HEK293T (cell line): Measurements from ENCODE around the gene C20orf141.

ENCODE experiments used
- ARNT ChIP-seq: fragments of 450-650 bp; IDR thresholded peaks from 2 replicates; pipeline ENCODE4 v1.6.1; 2017; ENCODE audit warnings: mild to moderate bottlenecking
- ELF4 ChIP-seq: fragments of 450-650 bp; IDR thresholded peaks from 2 replicates; pipeline ENCODE4 v1.6.1; 2017; ENCODE audit warnings: antibody characterized with exemption
- FOXA1 ChIP-seq: fragments of 450-650 bp; IDR thresholded peaks from 2 replicates; pipeline ENCODE4 v1.6.1; 2016; ENCODE audit warnings: mild to moderate bottlenecking
- FOXM1 ChIP-seq: fragments of 450-650 bp; IDR thresholded peaks from 2 replicates; pipeline ENCODE4 v1.6.1; 2017; ENCODE audit warnings: mild to moderate bottlenecking, borderline replicate concordance
- HDGF ChIP-seq: fragments of 450-650 bp; IDR thresholded peaks from 2 replicates; pipeline ENCODE4 v1.6.1; 2017; ENCODE audit warnings: antibody characterized with exemption, borderline replicate concordance
- L3MBTL2 ChIP-seq: fragments of 450-650 bp; conservative IDR thresholded peaks from 2 replicates; pipeline ENCODE4 v1.6.1; 2016; ENCODE audit warnings: mild to moderate bottlenecking
- SP1 ChIP-seq: fragments of 450-650 bp; IDR thresholded peaks from 2 replicates; pipeline ENCODE4 v1.6.1; 2017
- TF ChIP-seq, protein P1 (sequence below): fragments of 450-650 bp; IDR thresholded peaks from 2 replicates; pipeline ENCODE4 v1.6.1; 2016

DNA sequence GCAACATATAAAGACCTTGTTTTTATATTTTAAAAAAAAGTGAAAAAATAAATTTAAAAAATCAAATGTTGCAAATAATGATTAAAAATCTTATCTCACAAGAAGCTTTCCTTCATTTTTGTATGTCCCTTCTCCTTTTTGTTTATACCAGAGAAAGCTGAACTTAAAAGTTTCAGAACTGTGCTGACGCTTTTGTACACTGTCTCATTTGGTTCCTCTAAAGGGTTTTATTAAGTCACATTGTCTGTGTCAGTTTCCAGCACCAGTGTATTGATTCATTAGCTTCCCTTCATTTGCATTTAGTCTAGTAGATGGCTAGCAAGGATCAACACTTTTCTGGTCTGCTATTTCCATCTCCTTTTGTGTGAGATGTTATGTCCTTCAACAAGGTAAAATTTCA lies 19.0 kb downstream of the C20orf141 start:
- TF ChIP-seq FOXA1 (no peak), ARNT (no peak), FOXM1 (no peak), SP1 (no peak), HDGF (no peak), L3MBTL2 (no peak), ELF4 (no peak)
- TF ChIP-seq, protein P1, sequence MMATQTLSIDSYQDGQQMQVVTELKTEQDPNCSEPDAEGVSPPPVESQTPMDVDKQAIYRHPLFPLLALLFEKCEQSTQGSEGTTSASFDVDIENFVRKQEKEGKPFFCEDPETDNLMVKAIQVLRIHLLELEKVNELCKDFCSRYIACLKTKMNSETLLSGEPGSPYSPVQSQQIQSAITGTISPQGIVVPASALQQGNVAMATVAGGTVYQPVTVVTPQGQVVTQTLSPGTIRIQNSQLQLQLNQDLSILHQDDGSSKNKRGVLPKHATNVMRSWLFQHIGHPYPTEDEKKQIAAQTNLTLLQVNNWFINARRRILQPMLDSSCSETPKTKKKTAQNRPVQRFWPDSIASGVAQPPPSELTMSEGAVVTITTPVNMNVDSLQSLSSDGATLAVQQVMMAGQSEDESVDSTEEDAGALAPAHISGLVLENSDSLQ, result no peak
